ENCODE data around the gene COL24A1.

The COL24A1 gene

DNA sequence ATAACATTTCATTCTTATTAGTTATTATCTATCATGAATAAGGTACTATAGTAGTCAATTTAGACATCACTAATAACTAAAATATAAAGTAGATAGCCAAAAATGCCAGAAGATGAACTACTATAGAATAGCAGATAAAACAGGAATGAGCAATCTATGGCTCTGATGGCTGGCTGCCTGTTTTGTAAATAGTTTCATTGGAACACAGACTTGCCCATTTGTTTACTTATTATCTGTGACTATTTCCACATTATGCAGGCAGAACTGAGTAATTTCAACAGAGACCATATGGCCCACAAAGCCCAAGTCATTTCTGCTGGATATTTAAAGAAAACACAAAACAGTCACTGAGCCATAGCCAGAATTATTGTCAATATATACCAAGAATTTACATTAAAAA, 222.1 kb downstream of the COL24A1 start:
- Histone ChIP-seq H4K91ac (ENCODE audit: low read depth, low read length) (no peak overlapping the region), H4K12ac (ENCODE audit: low read depth, low read length) (no peak overlapping the region), H3K36me3 (ENCODE audit: control insufficient read depth in 1 of 2, insufficient read depth in 2 of 2, low read length in 2 of 2) (no peaks in the 10 kb centered on the region), H4K8ac (ENCODE audit: low read depth, low read length) (no peak overlapping the region), H2BK12ac (ENCODE audit: low read length) (no peak overlapping the region), H3K4ac (ENCODE audit: low read depth, low read length) (no peak overlapping the region), H3K9ac (ENCODE audit: low read length) (no peak overlapping the region), H3K27me3 (ENCODE audit: insufficient read depth, low read length) (no peaks in the 10 kb centered on the region), H3K4me1 (ENCODE audit: control insufficient read depth in 1 of 2, insufficient read depth in 2 of 2, low read length in 2 of 2) (no peaks in the 10 kb centered on the region), H3K23ac (ENCODE audit: low read length) (no peak overlapping the region), H2BK5ac (ENCODE audit: low read depth, low read length, poor library complexity) (no peak overlapping the region), H3K14ac (ENCODE audit: low read length) (no peak overlapping the region), H3K79me1 (ENCODE audit: low read length) (no peaks in the 10 kb centered on the region), H2AK5ac (ENCODE audit: low read length) (no peak overlapping the region), H2BK120ac (ENCODE audit: insufficient read depth, low read length, poor library complexity) (no peak overlapping the region), H3K4me2 (ENCODE audit: low read length) (no peak overlapping the region), H3K18ac (ENCODE audit: low read length) (no peak overlapping the region), H3K79me2 (ENCODE audit: control insufficient read depth, insufficient read depth, low read length, poor library complexity) (no peaks in the 10 kb centered on the region), H2AFZ (ENCODE audit: insufficient read depth, low read length, poor library complexity) (no peak overlapping the region), H3K4me3 (ENCODE audit: low read depth, low read length) (no peak overlapping the region), H3K9me3 (ENCODE audit: insufficient read depth, low read depth, low read length) (no peaks in the 10 kb centered on the region), H3K27ac (ENCODE audit: low read depth, low read length) (no peak overlapping the region)
- DNase-seq, result no peak

DNA sequence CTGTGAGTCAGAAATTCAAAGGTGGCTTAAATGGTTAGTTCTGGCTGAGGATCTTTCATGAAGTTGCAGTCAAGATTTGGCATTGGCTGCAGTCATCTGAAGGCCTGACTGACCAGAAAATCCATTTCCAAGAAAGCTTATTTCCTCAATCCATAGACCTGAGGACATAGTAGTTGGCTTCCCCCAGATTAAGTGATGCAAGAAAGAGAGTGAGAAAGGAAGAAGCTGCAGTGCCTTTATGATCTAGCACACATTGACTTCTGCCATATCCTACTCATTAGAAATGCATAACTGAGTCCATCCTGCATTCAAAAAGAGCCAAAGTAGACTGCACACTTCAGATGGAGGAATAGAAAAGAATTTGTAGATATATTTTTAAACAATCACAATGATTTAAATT, 222.6 kb downstream of the COL24A1 start:
- DNase-seq, result no peak
- H3K4me3 ChIP-seq (ENCODE audit: low read depth, low read length), result no peak overlapping the region

DNA sequence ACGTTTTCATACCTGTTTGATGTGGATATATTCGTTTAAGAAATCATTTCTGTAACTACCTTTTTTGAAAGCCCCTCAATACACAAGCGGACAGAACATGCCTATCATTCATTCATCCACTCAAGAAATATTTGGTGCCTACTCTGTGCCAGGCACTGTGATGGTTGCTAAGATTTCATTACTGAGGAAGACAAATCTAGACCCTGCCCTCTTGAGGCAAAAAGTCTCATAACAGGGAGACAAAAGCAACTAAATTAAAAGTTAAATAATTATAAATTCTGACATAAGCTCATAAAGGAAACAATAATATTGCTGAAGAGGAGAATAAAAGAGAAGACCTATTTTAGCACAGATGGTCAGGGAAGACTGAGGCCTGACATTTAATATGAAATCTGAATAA, 244.8 kb downstream of the COL24A1 start:
- H3K79me2 ChIP-seq (ENCODE audit: control insufficient read depth, insufficient read depth, low read length, poor library complexity), result no peaks in the 10 kb centered on the region
- DNase-seq, result peak in 1 of 2 donors; percentile 20
- no peak overlapping the region for H2AK5ac ChIP-seq (ENCODE audit: low read length)
- no peaks in the 10 kb centered on the region for H3K79me1 ChIP-seq (ENCODE audit: low read length)
- no peak overlapping the region for H2AFZ ChIP-seq (ENCODE audit: insufficient read depth, low read length, poor library complexity)
- no peaks in the 10 kb centered on the region for H3K36me3 ChIP-seq (ENCODE audit: control insufficient read depth in 1 of 2, insufficient read depth in 2 of 2, low read length in 2 of 2)
- no peak overlapping the region for H2BK120ac ChIP-seq (ENCODE audit: insufficient read depth, low read length, poor library complexity)
- H4K8ac ChIP-seq (ENCODE audit: low read depth, low read length), result no peak overlapping the region
- no peak overlapping the region for H3K14ac ChIP-seq (ENCODE audit: low read length)
- H2BK5ac ChIP-seq (ENCODE audit: low read depth, low read length, poor library complexity), result no peak overlapping the region
- no peaks in the 10 kb centered on the region for H3K4me1 ChIP-seq (ENCODE audit: control insufficient read depth in 1 of 2, insufficient read depth in 2 of 2, low read length in 2 of 2)
- no peak overlapping the region for H3K4ac ChIP-seq (ENCODE audit: low read depth, low read length)
- no peak overlapping the region for H4K91ac ChIP-seq (ENCODE audit: low read depth, low read length)
- no peaks in the 10 kb centered on the region for H3K9me3 ChIP-seq (ENCODE audit: insufficient read depth, low read depth, low read length)
- no peak overlapping the region for H3K4me2 ChIP-seq (ENCODE audit: low read length)
- no peak overlapping the region for H3K27ac ChIP-seq (ENCODE audit: low read depth, low read length)
- H3K9ac ChIP-seq (ENCODE audit: low read length), result no peak overlapping the region
- no peak overlapping the region for H4K12ac ChIP-seq (ENCODE audit: low read depth, low read length)
- H3K23ac ChIP-seq (ENCODE audit: low read length), result no peak overlapping the region
- H2BK12ac ChIP-seq (ENCODE audit: low read length), result no peak overlapping the region
- H3K18ac ChIP-seq (ENCODE audit: low read length), result no peak overlapping the region
- no CpG with 5 or more reads among the region's 3 CpGs for WGBS (ENCODE audit: extremely low coverage, insufficient coverage, insufficient read length)
- no peak overlapping the region for H3K4me3 ChIP-seq (ENCODE audit: low read depth, low read length)
- no peaks in the 10 kb centered on the region for H3K27me3 ChIP-seq (ENCODE audit: insufficient read depth, low read length)

More for the DNA sequence above, 222.6 kb downstream of the COL24A1 start:
- Histone ChIP-seq H3K23ac (ENCODE audit: low read length) (no peak overlapping the region), H2AK5ac (ENCODE audit: low read length) (no peak overlapping the region), H3K36me3 (ENCODE audit: control insufficient read depth in 1 of 2, insufficient read depth in 2 of 2, low read length in 2 of 2) (no peaks in the 10 kb centered on the region), H3K4me1 (ENCODE audit: control insufficient read depth in 1 of 2, insufficient read depth in 2 of 2, low read length in 2 of 2) (no peaks in the 10 kb centered on the region), H3K79me1 (ENCODE audit: low read length) (no peaks in the 10 kb centered on the region), H3K4ac (ENCODE audit: low read depth, low read length) (no peak overlapping the region), H3K27me3 (ENCODE audit: insufficient read depth, low read length) (no peaks in the 10 kb centered on the region), H3K14ac (ENCODE audit: low read length) (no peak overlapping the region), H2BK12ac (ENCODE audit: low read length) (no peak overlapping the region), H3K9ac (ENCODE audit: low read length) (no peak overlapping the region), H2BK120ac (ENCODE audit: insufficient read depth, low read length, poor library complexity) (no peak overlapping the region), H3K27ac (ENCODE audit: low read depth, low read length) (no peak overlapping the region), H3K18ac (ENCODE audit: low read length) (no peak overlapping the region), H4K91ac (ENCODE audit: low read depth, low read length) (no peak overlapping the region), H4K8ac (ENCODE audit: low read depth, low read length) (no peak overlapping the region), H2AFZ (ENCODE audit: insufficient read depth, low read length, poor library complexity) (no peak overlapping the region), H2BK5ac (ENCODE audit: low read depth, low read length, poor library complexity) (no peak overlapping the region), H4K12ac (ENCODE audit: low read depth, low read length) (no peak overlapping the region), H3K4me2 (ENCODE audit: low read length) (no peak overlapping the region), H3K79me2 (ENCODE audit: control insufficient read depth, insufficient read depth, low read length, poor library complexity) (no peaks in the 10 kb centered on the region), H3K9me3 (ENCODE audit: insufficient read depth, low read depth, low read length) (no peaks in the 10 kb centered on the region)

DNA sequence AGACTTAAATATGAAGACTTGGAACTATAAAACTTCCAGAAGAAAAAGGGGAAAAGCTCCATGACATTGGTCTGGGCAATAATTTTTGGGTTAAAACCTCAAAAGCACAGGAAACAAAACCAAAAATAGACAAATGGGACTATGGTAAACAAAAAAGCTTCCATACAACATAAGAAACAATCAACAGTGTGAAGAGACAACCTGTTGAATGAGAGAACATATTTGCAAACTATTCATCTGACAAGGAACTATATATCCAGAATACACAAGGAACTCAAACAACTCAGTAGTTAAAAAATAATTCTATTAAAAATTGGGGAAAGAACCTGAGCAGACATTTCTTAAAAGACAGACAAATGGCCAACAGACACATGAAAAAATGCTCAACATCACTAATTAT, 255.7 kb downstream of the COL24A1 start:
- no peak overlapping the region for H3K4me2 ChIP-seq (ENCODE audit: low read length)
- no peak overlapping the region for H3K18ac ChIP-seq (ENCODE audit: low read length)
- H4K91ac ChIP-seq (ENCODE audit: low read depth, low read length), result no peak overlapping the region
- H2BK12ac ChIP-seq (ENCODE audit: low read length), result no peak overlapping the region
- no peak overlapping the region for H3K9ac ChIP-seq (ENCODE audit: low read length)
- H4K12ac ChIP-seq (ENCODE audit: low read depth, low read length), result no peak overlapping the region
- H4K8ac ChIP-seq (ENCODE audit: low read depth, low read length), result no peak overlapping the region
- H3K79me1 ChIP-seq (ENCODE audit: low read length), result no peaks in the 10 kb centered on the region
- no peak overlapping the region for H3K4ac ChIP-seq (ENCODE audit: low read depth, low read length)
- H3K9me3 ChIP-seq (ENCODE audit: insufficient read depth, low read depth, low read length), result no peaks in the 10 kb centered on the region
- no peak overlapping the region for H2BK120ac ChIP-seq (ENCODE audit: insufficient read depth, low read length, poor library complexity)
- no peaks in the 10 kb centered on the region for H3K27me3 ChIP-seq (ENCODE audit: insufficient read depth, low read length)
- H3K14ac ChIP-seq (ENCODE audit: low read length), result no peak overlapping the region
- H2AK5ac ChIP-seq (ENCODE audit: low read length), result no peak overlapping the region
- no peak overlapping the region for H3K27ac ChIP-seq (ENCODE audit: low read depth, low read length)
- no peaks in the 10 kb centered on the region for H3K36me3 ChIP-seq (ENCODE audit: control insufficient read depth in 1 of 2, insufficient read depth in 2 of 2, low read length in 2 of 2)
- H2BK5ac ChIP-seq (ENCODE audit: low read depth, low read length, poor library complexity), result no peak overlapping the region
- H3K4me1 ChIP-seq (ENCODE audit: control insufficient read depth in 1 of 2, insufficient read depth in 2 of 2, low read length in 2 of 2), result no peaks in the 10 kb centered on the region
- H3K4me3 ChIP-seq (ENCODE audit: low read depth, low read length), result no peak overlapping the region
- DNase-seq, result no peak
- no peaks in the 10 kb centered on the region for H3K79me2 ChIP-seq (ENCODE audit: control insufficient read depth, insufficient read depth, low read length, poor library complexity)
- H3K23ac ChIP-seq (ENCODE audit: low read length), result no peak overlapping the region
- no peak overlapping the region for H2AFZ ChIP-seq (ENCODE audit: insufficient read depth, low read length, poor library complexity)

DNA sequence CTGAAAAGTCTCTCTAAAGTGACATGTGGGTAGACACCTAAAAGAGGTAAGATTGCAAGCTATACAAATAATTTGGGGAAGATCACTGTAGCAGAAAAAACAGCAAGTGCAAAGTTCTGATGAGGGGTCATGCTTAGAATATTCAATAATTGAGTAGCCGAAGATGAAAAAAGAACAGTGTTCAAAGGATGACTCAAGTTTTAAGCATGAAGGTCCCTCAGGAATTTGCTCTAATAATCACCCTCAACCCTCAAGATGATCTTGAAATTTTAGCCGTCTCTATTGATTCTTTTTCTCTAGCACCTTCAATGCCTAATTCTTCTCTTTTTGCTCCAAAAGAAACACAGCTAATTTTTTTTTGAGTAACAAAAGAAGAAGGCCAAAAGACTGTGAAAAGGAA, 257.7 kb downstream of the COL24A1 start:
- no peak overlapping the region for H3K4ac ChIP-seq (ENCODE audit: low read depth, low read length)
- H3K9me3 ChIP-seq (ENCODE audit: insufficient read depth, low read depth, low read length), result no peaks in the 10 kb centered on the region
- H2BK12ac ChIP-seq (ENCODE audit: low read length), result no peak overlapping the region
- no peak overlapping the region for H3K27ac ChIP-seq (ENCODE audit: low read depth, low read length)
- no peak overlapping the region for H4K12ac ChIP-seq (ENCODE audit: low read depth, low read length)
- H3K9ac ChIP-seq (ENCODE audit: low read length), result no peak overlapping the region
- no peak overlapping the region for H2AFZ ChIP-seq (ENCODE audit: insufficient read depth, low read length, poor library complexity)
- H3K23ac ChIP-seq (ENCODE audit: low read length), result no peak overlapping the region
- no peak overlapping the region for H2BK120ac ChIP-seq (ENCODE audit: insufficient read depth, low read length, poor library complexity)
- DNase-seq, result no peak
- no peaks in the 10 kb centered on the region for H3K27me3 ChIP-seq (ENCODE audit: insufficient read depth, low read length)
- WGBS (ENCODE audit: extremely low coverage, insufficient coverage, insufficient read length), result no CpG with 5 or more reads among the region's 2 CpGs
- H3K4me3 ChIP-seq (ENCODE audit: low read depth, low read length), result no peak overlapping the region
- H2AK5ac ChIP-seq (ENCODE audit: low read length), result no peak overlapping the region
- H3K79me2 ChIP-seq (ENCODE audit: control insufficient read depth, insufficient read depth, low read length, poor library complexity), result no peaks in the 10 kb centered on the region
- H4K91ac ChIP-seq (ENCODE audit: low read depth, low read length), result no peak overlapping the region
- H3K36me3 ChIP-seq (ENCODE audit: control insufficient read depth in 1 of 2, insufficient read depth in 2 of 2, low read length in 2 of 2), result no peaks in the 10 kb centered on the region
- H3K14ac ChIP-seq (ENCODE audit: low read length), result no peak overlapping the region
- no peaks in the 10 kb centered on the region for H3K79me1 ChIP-seq (ENCODE audit: low read length)
- no peaks in the 10 kb centered on the region for H3K4me1 ChIP-seq (ENCODE audit: control insufficient read depth in 1 of 2, insufficient read depth in 2 of 2, low read length in 2 of 2)
- no peak overlapping the region for H4K8ac ChIP-seq (ENCODE audit: low read depth, low read length)
- H2BK5ac ChIP-seq (ENCODE audit: low read depth, low read length, poor library complexity), result no peak overlapping the region
- H3K18ac ChIP-seq (ENCODE audit: low read length), result no peak overlapping the region
- H3K4me2 ChIP-seq (ENCODE audit: low read length), result no peak overlapping the region
